Colonic mucosa (tissue), 4 donors: ENCODE data around the gene DDX31. TPM values are rescaled to one million over a fixed set of nuclear protein-coding genes. Genes with fewer than 3 reads are reported as not detected.

Source experiments
- DNase-seq: peaks from one replicate; pipeline ENCODE4 v3.0.0-alpha.2; 2020
- H3K27ac ChIP-seq: fragments of 200-600 bp; one replicate; pipeline ENCODE4 v1.8.0; 2021
- H3K27me3 ChIP-seq: fragments of 200-600 bp; one replicate; pipeline ENCODE4 v1.8.0; 2021
- H3K36me3 ChIP-seq: fragments of 200-600 bp; one replicate; pipeline ENCODE4 v1.8.0; 2021
- H3K4me1 ChIP-seq: fragments of 200-600 bp; one replicate; pipeline ENCODE4 v1.8.0; 2021; ENCODE audit warnings: mild to moderate bottlenecking
- H3K4me3 ChIP-seq: fragments of 200-600 bp; one replicate; pipeline ENCODE4 v1.8.0; 2021
- H3K9ac ChIP-seq, 2 donors: one replicate each; pipeline ENCODE4 v1.7.0; 2013; ENCODE audit warnings: control low read depth in 2 of 2, low read depth in 2 of 2, low read length in 2 of 2
- H3K9me3 ChIP-seq: fragments of 200-600 bp; one replicate; pipeline ENCODE4 v1.8.0; 2021
- CTCF ChIP-seq: fragments of 200-600 bp; IDR thresholded peaks from one replicate; pipeline ENCODE4 v1.8.0; 2022; ENCODE audit warnings: antibody characterized with exemption, mild to moderate bottlenecking
- intact Hi-C: fragments of 100-400 bp; cut with DNase I; formaldehyde crosslinking; loops from one replicate; pipeline ENCODE4 v1.14.1; 2022
- total RNA-seq, 2 donors: library from RNA; stranded (reverse); fragmentation: NEBNext Ultra II Directional in 1 of 2; extraction: Animal tissue kit (Norgen Biotek cat#: 25700) in 1 of 2; gene quantifications; one replicate each; pipeline ENCODE4 v1.2.1, GENCODE V29; 2021
- donor health status: healthy.
- donor health status: DM: no; HTN: no; CAD: no.
- donor health status: DM: no; HTN: no; CAD: no.

Gene DDX31
- total RNA-seq, 2 donors from 2014 or later: 6.8 to 11.6 TPM

- Histone ChIP-seq H3K27ac (no peak overlapping the region), H3K9ac (no peak overlapping the region), H3K4me1 (no peaks in the 10 kb centered on the region), H3K36me3 (no peaks in the 10 kb centered on the region), H3K4me3 (no peak overlapping the region), H3K9me3 (no peaks in the 10 kb centered on the region), H3K27me3 (no peaks in the 10 kb centered on the region)
- DNase-seq: no peak
- intact Hi-C loops: no loop called here
- TF ChIP-seq CTCF: no peak
Observed at GRCh38 chr9:132710333-132710732, 40.5 kb upstream of the DDX31 start.

- intact Hi-C loops: no loop called here
- no peak for TF ChIP-seq CTCF
Observed at GRCh38 chr9:132708769-132709430, 39.1 kb upstream of the DDX31 start.

GRCh38 chr9:132708239-132708638 lies 38.5 kb upstream of the DDX31 start:
- Histone ChIP-seq H3K9me3 (no peaks in the 10 kb centered on the region), H3K9ac (no peak overlapping the region), H3K4me1 (no peaks in the 10 kb centered on the region), H3K27ac (no peak overlapping the region), H3K36me3 (no peaks in the 10 kb centered on the region), H3K27me3 (no peaks in the 10 kb centered on the region), H3K4me3 (no peak overlapping the region)
- TF ChIP-seq CTCF: no peak
- intact Hi-C loops: no loop called here
- DNase-seq: no peak

More at GRCh38 chr9:132708769-132709430, 39.1 kb upstream of the DDX31 start:
- no peaks in the 10 kb centered on the region for H3K36me3 ChIP-seq
- H3K27ac ChIP-seq: no peak overlapping the region
- no peak for DNase-seq
- no peaks in the 10 kb centered on the region for H3K4me1 ChIP-seq
- no peaks in the 10 kb centered on the region for H3K9me3 ChIP-seq
- H3K27me3 ChIP-seq: no peaks in the 10 kb centered on the region
- no peak overlapping the region for H3K9ac ChIP-seq
- no peak overlapping the region for H3K4me3 ChIP-seq

- H3K4me3 ChIP-seq: no peak overlapping the region
- intact Hi-C loops: no loop called here
Observed at GRCh38 chr9:132703336-132703735, 33.6 kb upstream of the DDX31 start.

GRCh38 chr9:132702254-132702653 lies 32.5 kb upstream of the DDX31 start:
- H3K4me3 ChIP-seq: no peak overlapping the region
- H3K27me3 ChIP-seq: no peaks in the 10 kb centered on the region
- no peaks in the 10 kb centered on the region for H3K36me3 ChIP-seq
- no peak overlapping the region for H3K27ac ChIP-seq
- no peak for TF ChIP-seq CTCF
- no peak overlapping the region for H3K9ac ChIP-seq
- no peaks in the 10 kb centered on the region for H3K9me3 ChIP-seq
- intact Hi-C loops: no loop called here
- no peak for DNase-seq
- H3K4me1 ChIP-seq: no peaks in the 10 kb centered on the region

More at GRCh38 chr9:132703336-132703735, 33.6 kb upstream of the DDX31 start:
- H3K36me3 ChIP-seq: no peaks in the 10 kb centered on the region
- TF ChIP-seq CTCF: no peak
- H3K4me1 ChIP-seq: no peaks in the 10 kb centered on the region
- H3K9ac ChIP-seq: no peak overlapping the region
- H3K9me3 ChIP-seq: no peaks in the 10 kb centered on the region
- DNase-seq: no peak
- no peaks in the 10 kb centered on the region for H3K27me3 ChIP-seq
- H3K27ac ChIP-seq: no peak overlapping the region
